ENCODE data around the gene DOCK11.

- TF ChIP-seq POLR2A (IDR thresholded peaks at IDR 0.05) (no peak), CTCF (IDR thresholded peaks at IDR 0.05) (no peak)
Measured at GRCh38 chrX:118562582-118563164, 67.1 kb downstream of the DOCK11 start.
